ENCODE results near the gene HECW1.
"Not testable (repeated sequence)": the region's sequence is repeated elsewhere in the genome, so short reads cannot be mapped to it uniquely, and the experiment has no call there.

The HECW1 gene

DNA sequence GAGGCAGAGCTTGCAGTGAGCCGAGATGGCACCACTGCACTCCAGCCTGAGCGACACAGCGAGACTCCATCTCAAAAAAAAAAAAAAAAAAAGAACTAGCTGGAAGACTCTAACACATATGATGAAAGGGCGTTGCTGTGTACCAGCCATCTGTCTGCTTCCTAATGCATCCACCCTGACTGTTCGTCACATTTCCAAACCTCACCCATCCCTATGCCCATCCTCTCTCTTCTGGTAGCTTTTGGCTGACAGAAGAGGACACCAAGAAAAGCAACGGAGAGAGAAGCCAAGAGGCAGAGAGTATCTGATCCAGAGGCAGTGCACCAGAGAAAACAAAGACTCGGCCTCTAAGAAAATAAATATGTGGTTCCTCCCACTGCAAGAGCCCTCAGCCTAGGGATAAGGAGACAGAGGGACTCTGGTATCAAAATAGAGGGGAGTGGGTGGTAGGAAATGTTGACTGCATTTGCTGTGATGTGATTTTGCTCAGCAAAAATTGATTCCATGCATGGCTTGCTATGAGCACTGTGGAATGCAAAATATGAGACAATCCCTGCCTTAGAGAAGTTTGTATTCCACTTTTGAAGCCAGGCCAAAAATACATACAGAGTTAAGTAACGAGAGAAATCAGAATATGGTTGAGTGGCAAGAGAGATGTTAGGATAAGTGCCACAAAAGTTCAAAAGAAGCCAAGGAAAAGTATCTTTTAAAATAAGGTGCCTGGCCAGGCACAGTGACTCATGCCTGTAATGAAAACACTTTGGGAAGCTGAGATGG lies 369.6 kb downstream of the HECW1 start:
- DNase-seq: no peak

DNA sequence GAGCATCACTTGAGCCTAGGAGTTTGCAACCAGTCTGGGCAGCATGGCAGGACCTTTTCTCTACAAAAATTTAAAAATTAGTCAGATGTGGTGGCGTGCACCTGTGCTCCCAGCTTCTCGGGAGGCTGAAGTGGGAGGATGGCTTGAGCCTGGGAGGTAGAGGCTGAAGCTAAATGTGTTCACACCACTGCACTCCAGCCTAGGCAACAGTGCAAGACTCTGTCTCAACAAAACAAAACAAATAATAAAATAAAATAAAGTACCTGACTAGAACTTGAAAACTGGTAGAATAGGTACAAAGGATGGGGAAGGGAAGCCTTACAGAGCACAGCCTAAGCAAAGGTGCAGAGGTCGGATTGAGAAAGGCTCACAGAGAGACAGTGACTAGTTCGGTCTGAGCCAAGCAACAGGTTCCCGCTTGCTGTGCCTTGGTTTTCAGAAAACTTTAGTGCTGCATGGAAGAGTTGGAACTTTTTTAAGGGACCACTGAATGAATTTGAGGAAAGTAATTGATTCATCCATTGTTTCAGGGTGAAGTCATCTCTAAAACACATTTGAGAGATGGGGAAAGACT lies 370.3 kb downstream of the HECW1 start:
- no peak for DNase-seq

DNA sequence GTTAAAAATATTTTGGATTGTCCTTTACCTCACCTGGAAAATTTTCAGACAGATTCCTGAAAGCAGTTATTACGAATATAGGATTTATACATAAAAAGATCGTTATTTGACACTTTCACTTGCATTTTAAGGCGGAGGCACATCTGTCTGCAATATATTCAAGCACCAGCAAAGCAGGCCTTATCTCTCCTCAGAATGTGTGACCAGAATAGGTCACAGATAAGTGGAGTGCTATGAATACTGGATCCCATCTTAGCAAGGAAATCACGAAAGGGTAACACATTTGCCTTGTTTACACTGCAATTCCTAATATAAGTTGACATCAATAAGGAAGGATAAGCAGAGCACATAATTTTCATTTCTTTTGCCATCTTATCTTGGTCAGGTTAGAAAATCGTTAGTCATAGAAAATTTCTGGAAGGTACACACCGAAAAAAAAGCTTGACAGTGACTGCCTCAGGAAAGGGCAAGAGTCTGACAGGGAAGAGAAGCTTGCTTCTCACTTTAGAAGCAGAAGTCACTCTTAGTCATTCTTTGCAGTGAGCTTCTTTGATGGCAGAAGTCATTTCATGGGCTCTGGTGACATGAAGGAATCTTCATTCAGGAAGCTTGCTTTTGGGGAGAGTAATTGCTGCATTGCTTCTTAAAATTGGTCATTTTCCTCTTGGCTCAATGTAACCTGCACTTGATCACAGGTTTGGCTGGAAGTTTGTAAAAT lies 372.4 kb downstream of the HECW1 start:
- DNase-seq: no peak

GRCh38 chr7:43485580-43485979 lies 373.1 kb downstream of the HECW1 start:
- no peak for DNase-seq

DNA sequence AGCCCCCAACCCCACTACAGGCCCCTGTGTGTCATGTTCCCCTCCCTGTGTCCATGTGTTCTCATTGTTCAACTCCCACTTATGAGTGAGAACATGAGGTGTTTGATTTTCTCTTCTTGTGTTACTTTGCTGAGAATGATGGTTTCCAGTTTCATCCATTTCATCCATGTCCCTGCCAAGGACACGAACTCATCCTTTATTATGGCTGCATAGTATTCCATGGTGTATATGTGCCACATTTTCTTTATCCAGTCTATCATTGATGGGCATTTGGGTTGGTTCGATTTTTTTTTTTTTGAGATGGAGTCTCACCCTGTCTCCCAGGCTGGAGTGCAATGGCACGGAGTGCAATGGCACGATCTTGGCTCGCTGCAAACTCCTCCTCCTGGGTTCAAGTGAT lies 373.6 kb downstream of the HECW1 start:
- DNase-seq: not testable (repeated sequence)

GRCh38 chr7:43486634-43487033 lies 374.2 kb downstream of the HECW1 start:
- DNase-seq: no peak

DNA sequence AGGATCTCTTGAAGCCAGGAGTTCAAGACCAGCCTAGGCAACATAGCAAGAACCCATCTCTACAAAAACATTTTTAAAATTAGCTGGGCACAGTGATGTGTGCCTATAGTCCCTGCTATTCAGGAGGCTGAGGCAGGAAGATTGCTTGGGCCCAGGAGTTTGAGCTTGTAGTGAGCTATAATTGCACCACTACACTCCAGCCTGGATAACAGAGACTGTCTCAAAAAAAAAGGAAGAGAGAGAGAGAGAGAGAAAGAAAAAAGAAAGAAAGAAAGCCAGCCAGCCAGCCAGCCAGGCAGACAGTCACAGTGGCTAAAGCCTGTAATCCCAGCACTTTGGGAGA lies 375.3 kb downstream of the HECW1 start:
- DNase-seq: no peak

- DNase-seq: no peak
These were observed 376.8 kb downstream of the HECW1 start for GRCh38 chr7:43489257-43489656.

DNA sequence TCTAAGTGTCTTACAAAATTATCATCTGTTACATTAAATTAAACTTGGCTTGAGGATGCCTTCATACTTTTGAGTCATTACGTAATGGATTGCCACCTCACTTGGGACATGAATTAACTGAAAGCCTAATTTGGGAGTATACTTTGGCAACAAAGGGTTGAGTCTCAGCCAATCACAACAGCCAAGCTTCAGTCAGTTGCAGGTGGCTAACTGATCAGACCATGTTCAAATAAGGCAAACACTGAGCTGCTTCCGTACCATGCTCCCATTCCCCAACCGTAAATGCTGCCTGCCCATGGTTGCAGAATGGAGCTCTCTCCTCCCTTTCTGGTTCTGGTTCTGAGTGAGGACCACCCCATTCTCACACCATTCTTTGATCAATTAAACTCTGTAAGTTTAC lies 377.6 kb downstream of the HECW1 start:
- no peak for DNase-seq

DNA sequence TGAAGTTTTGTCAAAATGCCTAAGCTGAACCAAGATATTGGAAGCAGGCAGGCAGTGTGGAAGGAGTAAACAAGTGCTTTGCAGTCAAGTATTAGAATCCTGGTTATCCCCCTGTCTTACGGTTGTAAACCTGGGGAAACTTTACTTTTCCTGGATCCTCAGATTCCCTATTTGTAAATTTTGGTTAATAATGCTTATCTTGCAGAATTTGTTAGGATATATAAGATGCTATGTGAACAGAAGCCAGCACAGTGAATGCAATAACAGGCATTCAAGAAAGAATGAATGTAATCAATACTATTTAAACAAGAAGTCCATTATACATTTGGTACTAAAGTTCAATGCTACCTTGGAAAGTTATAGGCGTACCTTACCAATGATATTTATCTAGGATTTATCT lies 378.7 kb downstream of the HECW1 start:
- no peak for DNase-seq

- DNase-seq: no peak
These were observed 379.5 kb downstream of the HECW1 start for GRCh38 chr7:43491984-43492383.

DNA sequence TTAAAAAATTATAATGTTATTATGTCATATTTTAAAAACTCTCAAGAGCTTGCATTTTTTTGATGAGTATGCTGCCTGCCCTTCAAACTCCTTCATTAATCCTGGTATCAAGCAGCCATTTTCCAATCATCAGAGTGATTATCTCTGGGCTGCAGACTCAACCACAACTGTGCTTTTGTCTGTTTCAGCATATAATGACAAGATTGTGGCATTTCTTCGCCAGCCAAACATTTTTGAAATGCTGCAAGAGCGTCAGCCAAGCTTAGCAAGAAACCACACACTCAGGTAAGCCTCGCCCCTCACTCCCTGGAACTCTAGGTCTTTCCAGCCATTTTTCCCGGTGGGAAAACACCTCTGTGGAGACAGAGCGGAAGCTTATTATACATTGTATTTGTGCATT lies 380.4 kb downstream of the HECW1 start:
- no peak for DNase-seq

DNA sequence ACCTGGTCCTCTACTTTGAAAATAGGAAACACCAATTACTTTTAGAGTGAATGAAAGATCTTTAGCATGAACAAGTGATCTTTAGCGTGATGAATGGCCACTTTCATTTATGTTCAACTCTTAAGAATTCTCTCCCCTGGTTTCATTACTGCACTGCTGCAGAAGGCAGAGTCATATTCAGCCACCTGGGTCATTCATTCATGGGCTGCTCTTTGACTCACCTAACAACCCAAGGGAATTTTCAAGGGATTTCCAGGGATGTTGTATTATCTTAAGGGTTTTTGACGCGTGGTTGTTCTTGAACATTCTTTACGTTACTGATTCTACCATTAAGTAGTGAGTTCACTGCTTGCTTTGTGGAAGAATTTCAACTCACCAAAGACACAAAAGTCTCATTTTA lies 383.1 kb downstream of the HECW1 start:
- DNase-seq: no peak

GRCh38 chr7:43496596-43496995 lies 384.1 kb downstream of the HECW1 start:
- DNase-seq: no peak

GRCh38 chr7:43501870-43502269 lies 389.4 kb downstream of the HECW1 start:
- no peak for DNase-seq

DNA sequence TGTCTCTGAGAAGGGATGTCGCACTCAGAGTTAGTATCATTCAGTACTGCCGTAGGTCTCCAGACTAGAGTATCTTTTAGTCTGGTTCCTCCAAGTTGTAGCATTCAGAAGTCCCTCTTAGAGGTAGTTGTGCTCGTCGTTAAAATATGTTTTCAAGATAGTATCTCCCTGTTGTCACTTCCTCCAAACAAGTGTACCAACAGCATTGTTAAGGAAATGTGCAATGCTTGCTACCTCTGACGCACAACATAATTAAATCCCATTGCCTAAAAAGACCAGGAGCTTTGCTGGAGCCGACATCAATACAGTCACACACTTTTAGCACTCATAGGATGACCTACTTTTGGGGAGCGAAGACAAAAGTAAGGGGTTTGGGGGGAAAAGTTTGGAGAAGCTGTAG lies 390.5 kb downstream of the HECW1 start:
- DNase-seq: no peak

DNA sequence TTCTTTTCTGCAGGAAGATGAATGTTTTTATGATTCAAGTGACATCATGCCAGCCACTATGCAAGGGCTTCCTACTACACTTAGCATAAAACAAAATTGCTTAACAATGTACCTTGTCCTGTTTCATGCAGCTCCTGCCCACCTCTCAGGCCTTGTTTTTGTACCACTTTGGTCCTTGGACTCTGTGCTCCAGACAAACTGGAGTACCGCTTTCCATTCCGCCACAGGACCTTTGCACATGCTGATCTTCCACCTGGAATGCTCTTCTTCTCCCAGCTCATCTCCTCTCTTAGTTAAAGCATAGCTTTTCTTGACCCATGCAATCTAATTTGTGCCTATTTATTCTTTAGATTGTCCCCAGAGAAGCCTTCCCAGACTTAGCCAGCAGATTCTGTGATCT lies 393.0 kb downstream of the HECW1 start:
- no peak for DNase-seq

GRCh38 chr7:43506460-43506859 lies 394.0 kb downstream of the HECW1 start:
- DNase-seq: no peak

DNA sequence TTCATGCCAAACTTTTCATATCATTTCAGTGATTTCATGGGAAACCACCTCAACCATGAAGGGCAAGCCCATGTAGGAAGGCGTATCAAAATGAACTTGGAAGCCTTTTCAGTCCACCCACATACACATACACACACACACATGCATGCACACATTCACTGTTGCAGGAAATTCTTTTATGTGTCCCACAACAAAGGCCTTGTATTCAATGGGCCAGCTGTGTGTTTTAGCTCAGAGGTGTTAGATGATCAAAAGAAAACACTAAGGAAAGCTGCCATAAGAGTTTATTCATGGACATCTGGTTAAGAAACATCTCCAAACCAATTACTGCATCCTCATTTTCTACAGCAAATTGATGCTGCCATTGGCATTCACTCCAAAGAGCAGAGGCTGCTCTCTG lies 396.0 kb downstream of the HECW1 start:
- DNase-seq: no peak

DNA sequence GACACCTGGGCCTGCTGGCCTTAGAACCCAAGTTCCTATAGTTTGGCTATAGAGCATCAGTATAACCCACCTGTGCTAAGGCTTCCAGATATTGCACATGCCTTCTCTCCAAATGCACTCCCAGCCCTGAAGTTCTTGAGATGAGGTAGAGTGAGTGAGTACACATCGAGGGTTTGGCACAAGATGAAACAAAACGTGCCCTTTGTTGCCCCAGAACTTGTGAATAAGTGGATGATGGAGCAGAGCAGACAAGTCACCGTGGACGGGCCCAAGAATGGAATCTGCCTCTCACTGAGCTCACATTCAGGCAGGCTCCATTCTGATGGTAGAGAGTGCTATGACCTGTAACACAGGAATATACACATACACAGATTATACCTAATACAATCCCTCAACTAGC lies 397.5 kb downstream of the HECW1 start:
- no peak for DNase-seq

DNA sequence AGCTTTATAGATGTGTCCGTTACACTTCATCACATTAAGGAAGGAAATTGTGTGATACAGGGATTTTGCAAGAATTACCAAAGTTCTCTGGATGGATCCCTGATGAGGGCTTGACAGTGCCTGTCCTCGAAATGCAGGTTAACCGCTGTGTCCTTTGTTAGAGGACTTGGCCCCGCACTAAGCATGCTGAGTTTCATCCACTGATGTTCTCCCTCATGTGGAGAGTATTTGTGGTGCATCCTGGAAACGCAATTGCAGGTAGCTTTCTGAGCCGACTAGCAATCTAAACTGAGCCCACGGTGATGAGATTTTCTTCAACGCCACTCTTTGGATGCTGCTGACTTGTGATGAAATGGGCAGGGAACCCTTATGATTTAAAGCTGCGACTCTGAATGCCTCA lies 398.6 kb downstream of the HECW1 start:
- no peak for DNase-seq

- DNase-seq: no peak
These were observed 399.5 kb downstream of the HECW1 start for GRCh38 chr7:43511769-43512515.

GRCh38 chr7:43513251-43513650 lies 400.8 kb downstream of the HECW1 start:
- DNase-seq: no peak

Measured in activated T-cell treated with anti-CD3 and anti-CD28 coated beads, Interleukin-2, amount 50 U/mL, for 1 hour (primary cell).